GM12878 (cell line): ENCODE measurements around the gene MASTL. TPM values are rescaled to one million over a fixed set of nuclear protein-coding genes. Genes with fewer than 3 reads are reported as not detected.
"Not testable (repeated sequence)": the region's sequence is repeated elsewhere in the genome, so short reads cannot be mapped to it uniquely, and the experiment has no call there.

Experiments
- ATAC-seq: fragments of 200-7000 bp; cut with Tn5 transposase; 3 replicates; pipeline ENCODE4 v1.9.1; 2020; ENCODE audit warnings: mild to moderate bottlenecking, moderate library complexity
- BruUV-seq: library from RNA; stranded (reverse); fragments of 400-500 nt; replicated peaks from 2 replicates; lab custom pipeline; 2021; lab: Mats Ljungman, UMichigan
- CTCF ChIA-PET: fragments of 300-600 bp; sonication (Branson Sonifier 250); formaldehyde crosslinking; extraction: SDS; loops from one replicate; lab custom pipeline; 2021; ENCODE audit warnings: inconsistent platforms; lab: Yijun Ruan, JAX
- POLR2A ChIA-PET: fragments of 350-600 bp; formaldehyde crosslinking; extraction: SDS; loops from one replicate; lab custom pipeline; 2021; ENCODE audit warnings: inconsistent platforms; lab: Charles Lee
- RAD21 ChIA-PET: fragments of 300-600 bp; sonication (Branson Sonifier 250); formaldehyde crosslinking; loops from one replicate; lab custom pipeline; 2023; ENCODE audit warnings: antibody characterized with exemption; ENCODE audit not compliant: unreplicated experiment; lab: Charles Lee
- SMC1A ChIA-PET: fragments of 300-600 bp; sonication (Branson Sonifier 250); formaldehyde crosslinking; loops from one replicate; lab custom pipeline; 2023; ENCODE audit not compliant: unreplicated experiment, uncharacterized antibody; lab: Charles Lee
- DNase-seq: peaks from one replicate; pipeline ENCODE4 v3.0.0-alpha.2; 2011; ENCODE audit warnings: low read depth, low spot score
- FAIRE-seq: peaks from 3 replicates; lab custom pipeline; 2011; peaks lifted over from hg19 to GRCh38; lab: Jason Lieb, UNC
- H2AFZ ChIP-seq: 2 replicates; pipeline ENCODE4 v1.6.0; 2011; ENCODE audit warnings: low read depth, low read length, control low read depth; ENCODE audit not compliant: control insufficient read depth
- H3K27ac ChIP-seq: 2 replicates; pipeline ENCODE4 v1.5.1; 2011; ENCODE audit warnings: control low read depth; ENCODE audit not compliant: control insufficient read depth, insufficient read depth
- H3K27me3 ChIP-seq, 2 experiments: replicated peaks in 1 of 2; 2 replicates each; pipeline versions ENCODE4 v1.6.0 to v1.6.1; 2011; ENCODE audit warnings: low read length in 1 of 2; ENCODE audit not compliant: control insufficient read depth in 2 of 2, insufficient read depth in 2 of 2
- H3K36me3 ChIP-seq, 2 experiments: 2 replicates each; pipeline ENCODE4 v1.5.1; 2011; ENCODE audit warnings: low read length in 1 of 2; ENCODE audit not compliant: control insufficient read depth in 2 of 2, insufficient read depth in 2 of 2
- H3K4me1 ChIP-seq: 2 replicates; pipeline ENCODE4 v1.6.1; 2011; ENCODE audit warnings: mild to moderate bottlenecking, low read length, moderate library complexity, mixed read lengths; ENCODE audit not compliant: control insufficient read depth, insufficient read depth
- H3K4me2 ChIP-seq: 2 replicates; pipeline ENCODE4 v1.6.0; 2011; ENCODE audit warnings: control low read depth; ENCODE audit not compliant: control insufficient read depth, insufficient read depth
- H3K4me3 ChIP-seq: fragments of 200-600 bp; sonication (generic); 2 replicates; pipeline ENCODE4 v1.5.1; 2016
- H3K79me2 ChIP-seq: 2 replicates; pipeline ENCODE4 v1.6.0; 2011; ENCODE audit warnings: low read length; ENCODE audit not compliant: control insufficient read depth, insufficient read depth
- H3K9ac ChIP-seq: 2 replicates; pipeline ENCODE4 v1.8.0; 2011; ENCODE audit warnings: low read length, control low read depth, mixed read lengths; ENCODE audit not compliant: control insufficient read depth, insufficient read depth
- H3K9me3 ChIP-seq: replicated peaks from 3 replicates; pipeline ENCODE4 v1.5.1; 2011; ENCODE audit warnings: mild to moderate bottlenecking, low read length; ENCODE audit not compliant: control insufficient read depth, insufficient read depth
- H4K20me1 ChIP-seq: 2 replicates; pipeline ENCODE4 v1.6.0; 2011; ENCODE audit not compliant: control insufficient read depth, insufficient read depth
- KLF5 ChIP-seq: fragments of 450-650 bp; IDR thresholded peaks from 2 replicates; pipeline ENCODE4 v1.6.1; 2014; ENCODE audit warnings: mild to moderate bottlenecking; ENCODE audit not compliant: partially characterized antibody
- ZNF207 ChIP-seq: fragments of 450-650 bp; IDR thresholded peaks from 2 replicates; pipeline ENCODE4 v1.6.1; 2014; ENCODE audit warnings: antibody characterized with exemption, mild to moderate bottlenecking, borderline replicate concordance
- WGBS: methylation state at CpG from one replicate; pipeline ENCODE4 v1.1.6; 2016; ENCODE audit warnings: low lambda C conversion rate; ENCODE audit not compliant: insufficient replicate concordance, insufficient coverage; ENCODE audit errors: missing lambda C conversion rate; 5-methylcytosine and 5-hydroxymethylcytosine counted together
- in situ Hi-C: fragments of 300-500 bp; cut with MboI; formaldehyde crosslinking; loops from 9 replicates; pipeline ENCODE4 v1.14.3; 2018; ENCODE audit warnings: mixed read lengths
- intact Hi-C: fragments of 100-400 bp; cut with micrococcal nuclease; formaldehyde crosslinking; loops from one replicate; pipeline ENCODE4 v1.14.2; 2022; ENCODE audit not compliant: unreplicated experiment
- polyA plus RNA-seq, 11 experiments: library from polyadenylated mRNA; depleted of rRNA in 4 of 11; unstranded in 6 of 11; stranded (reverse) in 5 of 11; fragments of >200 nt; fragmentation: Nextera tagmentation in 4 of 11; fragmentation: Illumina TruSeq in 1 of 11; extraction: Ambion mirVana in 4 of 11; extraction: Trizol in 1 of 11; gene quantifications; 1 replicate in 1 of 11; 2 replicates in 10 of 11; pipeline versions ENCODE4 v1.2.1 to v1.2.3, GENCODE V29; 2011 to 2016; ENCODE audit warnings: inconsistent platforms in 2 of 11, missing spikeins in 2 of 11, low read depth in 1 of 11
- total RNA-seq, 4 experiments: library from RNA; depleted of rRNA in 3 of 4; stranded (reverse); fragments of >200 nt in 3 of 4; fragmentation: Illumina TruSeq in 1 of 4; extraction: Trizol in 1 of 4; gene quantifications; 2 replicates each; pipeline versions ENCODE4 v1.2.1 to v1.2.3, GENCODE V29; 2013 to 2021
- TF ChIP-seq, protein P1 (sequence below): fragments of 450-650 bp; IDR thresholded peaks from 2 replicates; pipeline ENCODE4 v1.6.1; 2016; ENCODE audit warnings: mild to moderate bottlenecking, moderate library complexity, borderline replicate concordance
- TF ChIP-seq, protein P2 (sequence below): fragments of 450-650 bp; IDR thresholded peaks from 2 replicates; pipeline ENCODE4 v1.6.1; 2016; ENCODE audit warnings: mild to moderate bottlenecking

MASTL gene
- total and polyA plus RNA-seq, 10 of the 15 experiments (the other 5 are each of a cell fraction or from before 2014, with no cell fraction given) = 7.1 to 36.9 (median 21.3) TPM

DNA sequence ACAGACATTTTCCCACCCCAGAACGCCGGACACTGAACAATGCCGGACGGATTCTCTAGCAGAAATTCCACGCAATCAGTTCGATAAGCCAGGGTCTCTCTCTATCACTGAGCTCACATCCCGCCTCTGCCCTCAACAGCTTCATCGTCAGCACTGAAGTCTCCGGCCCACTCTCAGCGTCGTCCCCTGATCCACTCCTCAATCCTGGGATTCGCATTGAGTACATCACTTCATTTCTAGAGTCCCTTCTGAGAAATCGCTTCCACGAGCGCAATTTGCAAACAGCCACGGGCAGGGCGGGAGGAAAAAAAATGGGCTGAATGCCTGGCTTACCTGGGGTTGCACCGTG, 1.3 kb upstream of the MASTL start (continued):
- TF ChIP-seq KLF5 (no peak), ZNF207 (no peak)
- TF ChIP-seq, all 136 proteins: peak for 0

DNA sequence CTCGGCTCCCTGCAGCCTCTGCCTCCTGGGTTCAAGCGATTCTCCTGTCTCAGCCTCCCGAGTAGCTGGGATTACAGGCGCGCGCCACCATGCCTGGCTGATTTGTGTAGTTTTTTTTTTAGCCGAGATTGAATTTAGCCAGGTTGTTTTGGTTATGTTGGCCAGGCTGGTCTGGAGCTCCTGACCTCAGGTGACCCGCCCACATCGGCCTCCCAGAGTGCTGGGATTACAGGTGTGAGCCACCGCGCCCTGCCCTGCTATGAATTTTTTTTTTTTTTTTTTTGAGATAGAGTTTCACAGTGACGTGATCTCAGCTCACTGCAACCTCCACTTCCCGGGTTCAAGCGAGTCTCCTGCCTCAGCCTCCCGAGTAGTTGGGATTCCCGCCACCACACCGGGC, 1.4 kb downstream of the MASTL start:
- Histone ChIP-seq H3K27ac (peak overlapping the region; percentile 100), H3K36me3 (peaks cover 2 to 12% of the 10 kb centered on the region in 2 experiments), H3K9ac (peak overlapping the region; percentile 100), H3K79me2 (peaks cover 73% of the 10 kb centered on the region), H3K4me3 (peak overlapping the region; percentile 87), H3K4me2 (peak overlapping the region; percentile 91)
- BruUV-seq, H2AFZ ChIP-seq, H4K20me1 ChIP-seq, FAIRE-seq, in situ Hi-C loops, H3K27me3 ChIP-seq, H3K9me3 ChIP-seq, H3K4me1 ChIP-seq, DNase-seq, ATAC-seq: not testable (repeated sequence)
- CTCF ChIA-PET = interaction anchor here (1.1 to 1.3 kb wide), 2 partner anchors 22 to 430 kb away, joined by 3 to 4 read pairs; no protein-coding TSS in a partner anchor
- 50% methylated on average over 17 of the region's 17 CpGs for WGBS
- TF ChIP-seq, protein P1, sequence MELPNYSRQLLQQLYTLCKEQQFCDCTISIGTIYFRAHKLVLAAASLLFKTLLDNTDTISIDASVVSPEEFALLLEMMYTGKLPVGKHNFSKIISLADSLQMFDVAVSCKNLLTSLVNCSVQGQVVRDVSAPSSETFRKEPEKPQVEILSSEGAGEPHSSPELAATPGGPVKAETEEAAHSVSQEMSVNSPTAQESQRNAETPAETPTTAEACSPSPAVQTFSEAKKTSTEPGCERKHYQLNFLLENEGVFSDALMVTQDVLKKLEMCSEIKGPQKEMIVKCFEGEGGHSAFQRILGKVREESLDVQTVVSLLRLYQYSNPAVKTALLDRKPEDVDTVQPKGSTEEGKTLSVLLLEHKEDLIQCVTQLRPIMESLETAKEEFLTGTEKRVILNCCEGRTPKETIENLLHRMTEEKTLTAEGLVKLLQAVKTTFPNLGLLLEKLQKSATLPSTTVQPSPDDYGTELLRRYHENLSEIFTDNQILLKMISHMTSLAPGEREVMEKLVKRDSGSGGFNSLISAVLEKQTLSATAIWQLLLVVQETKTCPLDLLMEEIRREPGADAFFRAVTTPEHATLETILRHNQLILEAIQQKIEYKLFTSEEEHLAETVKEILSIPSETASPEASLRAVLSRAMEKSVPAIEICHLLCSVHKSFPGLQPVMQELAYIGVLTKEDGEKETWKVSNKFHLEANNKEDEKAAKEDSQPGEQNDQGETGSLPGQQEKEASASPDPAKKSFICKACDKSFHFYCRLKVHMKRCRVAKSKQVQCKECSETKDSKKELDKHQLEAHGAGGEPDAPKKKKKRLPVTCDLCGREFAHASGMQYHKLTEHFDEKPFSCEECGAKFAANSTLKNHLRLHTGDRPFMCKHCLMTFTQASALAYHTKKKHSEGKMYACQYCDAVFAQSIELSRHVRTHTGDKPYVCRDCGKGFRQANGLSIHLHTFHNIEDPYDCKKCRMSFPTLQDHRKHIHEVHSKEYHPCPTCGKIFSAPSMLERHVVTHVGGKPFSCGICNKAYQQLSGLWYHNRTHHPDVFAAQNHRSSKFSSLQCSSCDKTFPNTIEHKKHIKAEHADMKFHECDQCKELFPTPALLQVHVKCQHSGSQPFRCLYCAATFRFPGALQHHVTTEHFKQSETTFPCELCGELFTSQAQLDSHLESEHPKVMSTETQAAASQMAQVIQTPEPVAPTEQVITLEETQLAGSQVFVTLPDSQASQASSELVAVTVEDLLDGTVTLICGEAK = peak; percentile 41; the same call in 1 of the 2 replicates
- TF ChIP-seq, protein P2, sequence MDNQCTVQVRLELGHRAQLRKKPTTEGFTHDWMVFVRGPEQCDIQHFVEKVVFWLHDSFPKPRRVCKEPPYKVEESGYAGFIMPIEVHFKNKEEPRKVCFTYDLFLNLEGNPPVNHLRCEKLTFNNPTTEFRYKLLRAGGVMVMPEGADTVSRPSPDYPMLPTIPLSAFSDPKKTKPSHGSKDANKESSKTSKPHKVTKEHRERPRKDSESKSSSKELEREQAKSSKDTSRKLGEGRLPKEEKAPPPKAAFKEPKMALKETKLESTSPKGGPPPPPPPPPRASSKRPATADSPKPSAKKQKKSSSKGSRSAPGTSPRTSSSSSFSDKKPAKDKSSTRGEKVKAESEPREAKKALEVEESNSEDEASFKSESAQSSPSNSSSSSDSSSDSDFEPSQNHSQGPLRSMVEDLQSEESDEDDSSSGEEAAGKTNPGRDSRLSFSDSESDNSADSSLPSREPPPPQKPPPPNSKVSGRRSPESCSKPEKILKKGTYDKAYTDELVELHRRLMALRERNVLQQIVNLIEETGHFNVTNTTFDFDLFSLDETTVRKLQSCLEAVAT = peak; percentile 99
- intact Hi-C loops = loop anchor here (1.0 to 10.0 kb wide), 4 partner anchors 86 to 1378 kb away; partner anchors contain the start of gene WAC
- RAD21 ChIA-PET = interaction anchor here (0.9 to 1.0 kb wide), 2 partner anchors 34 to 209 kb away, joined by 3 read pairs; no protein-coding TSS in a partner anchor
- SMC1A ChIA-PET = interaction anchor here (0.6 to 1.6 kb wide), 5 partner anchors 9 to 423 kb away, joined by 3 to 4 read pairs (median 4); no protein-coding TSS in a partner anchor
- POLR2A ChIA-PET = interaction anchor here (0.6 to 1.4 kb wide), 5 partner anchors 10 to 513 kb away, joined by 3 to 6 read pairs (median 3); no protein-coding TSS in a partner anchor
